ENCODE measurements around the gene RHEBL1. TPM values are rescaled to one million over a fixed set of nuclear protein-coding genes. Genes with fewer than 3 reads are reported as not detected.

The RHEBL1 gene
- total and polyA plus RNA-seq, 4 donors = 0.29 to 1.2 (median 0.36) TPM; not detected in 1

GRCh38 chr12:49049566-49050224 lies 20.1 kb downstream of the RHEBL1 start:
- Histone ChIP-seq H3K9me3 (ENCODE audit: control insufficient read depth in 4 of 4, low read length in 3 of 4) (no peaks in the 10 kb centered on the region), H3K27me3 (ENCODE audit: control insufficient read depth in 4 of 4, insufficient read depth in 4 of 4, low read length in 3 of 4) (no peaks in the 10 kb centered on the region), H3K27ac (ENCODE audit: low read depth in 1 of 2, low read length in 2 of 2) (no peak overlapping the region), H3K4me3 (ENCODE audit: low read depth in 1 of 3, low read length in 3 of 3) (no peak overlapping the region), H3K9ac (ENCODE audit: low read depth in 1 of 2, low read length in 2 of 2) (no peak overlapping the region), H3K36me3 (ENCODE audit: control insufficient read depth in 4 of 4, insufficient read depth in 3 of 4, low read depth in 1 of 4, low read length in 3 of 4) (peaks cover 46 to 94% (median 67%) of the 10 kb centered on the region in 4 donors), H3K4me1 (ENCODE audit: control insufficient read depth in 4 of 4, insufficient read depth in 4 of 4, low read length in 3 of 4) (peaks cover 0 to 2% (median 0%) of the 10 kb centered on the region in 4 donors)
- no peak for DNase-seq (ENCODE audit: low spot score)
- no peak for TF ChIP-seq HNF4G (IDR thresholded peaks at IDR 0.05)
- TF ChIP-seq JUND (IDR thresholded peaks at IDR 0.05) = no peak
- no peak for TF ChIP-seq FOXA1 (IDR thresholded peaks at IDR 0.05)
- TF ChIP-seq REST (IDR thresholded peaks at IDR 0.05) = no peak
- no peak for TF ChIP-seq MAX (IDR thresholded peaks at IDR 0.05)
- TF ChIP-seq GABPA (IDR thresholded peaks at IDR 0.05 in 1 of 2, conservative IDR thresholded peaks at IDR 0.05 in 1 of 2) = no peak
- TF ChIP-seq RXRA (IDR thresholded peaks at IDR 0.05) = no peak
- TF ChIP-seq NR2F2 (IDR thresholded peaks at IDR 0.05) = no peak
- TF ChIP-seq TAF1 (conservative IDR thresholded peaks at IDR 0.05) = no peak
- no peak for TF ChIP-seq ATF3 (IDR thresholded peaks at IDR 0.05)
- WGBS = 91% methylated on average over 20 of the region's 20 CpGs

- Histone ChIP-seq H3K27me3 (ENCODE audit: control insufficient read depth in 4 of 4, insufficient read depth in 4 of 4, low read length in 3 of 4) (no peaks in the 10 kb centered on the region), H3K9me3 (ENCODE audit: control insufficient read depth in 4 of 4, low read length in 3 of 4) (no peaks in the 10 kb centered on the region), H3K27ac (ENCODE audit: low read depth in 1 of 2, low read length in 2 of 2) (no peak overlapping the region), H3K9ac (ENCODE audit: low read depth in 1 of 2, low read length in 2 of 2) (no peak overlapping the region), H3K4me1 (ENCODE audit: control insufficient read depth in 4 of 4, insufficient read depth in 4 of 4, low read length in 3 of 4) (no peaks in the 10 kb centered on the region), H3K36me3 (ENCODE audit: control insufficient read depth in 4 of 4, insufficient read depth in 3 of 4, low read depth in 1 of 4, low read length in 3 of 4) (peaks cover 48 to 95% (median 71%) of the 10 kb centered on the region in 4 donors), H3K4me3 (ENCODE audit: low read depth in 1 of 3, low read length in 3 of 3) (no peak overlapping the region)
- TF ChIP-seq SP1 (IDR thresholded peaks at IDR 0.05) (no peak), RAD21 (IDR thresholded peaks at IDR 0.05) (no peak), JUND (IDR thresholded peaks at IDR 0.05) (no peak), FOXA1 (IDR thresholded peaks at IDR 0.05) (no peak), EGR1 (IDR thresholded peaks at IDR 0.05; ENCODE audit: low read depth in 2 of 2) (no peak), MAX (IDR thresholded peaks at IDR 0.05) (no peak)
- no peak for DNase-seq (ENCODE audit: low spot score)
- WGBS = 94% methylated on average over 10 of the region's 10 CpGs
Measured at GRCh38 chr12:49048953-49049352, 20.8 kb downstream of the RHEBL1 start.
